GM19397 (cell line): ENCODE results near the gene ZNF335.
A peak's percentile ranks its signal among the peaks of the same experiment; 100 is the strongest.
"Not testable (repeated sequence)": the region's sequence is repeated elsewhere in the genome, so short reads cannot be mapped to it uniquely, and the experiment has no call there.

Experiments
- ATAC-seq: cut with Tn5 transposase; IDR thresholded peaks from one replicate; pipeline ENCODE4 v1.9.1; 2021; ENCODE audit warnings: mild to moderate bottlenecking, moderate library complexity; ENCODE audit not compliant: unreplicated experiment

The ZNF335 gene

GRCh38 chr20:45935416-45936046 lies 36.5 kb downstream of the ZNF335 start:
- peak; percentile 9 for ATAC-seq

- peak; percentile 78 for ATAC-seq
Measured at GRCh38 chr20:45934586-45935415, 37.2 kb downstream of the ZNF335 start, which contains the start of gene PCIF1. TSS of gene PCIF1 (plus strand) at chr20:45934683. CDS start at chr20:45939000, 4,317 bp downstream.

GRCh38 chr20:45934046-45934585 lies 37.9 kb downstream of the ZNF335 start:
- peak; percentile 13 for ATAC-seq

GRCh38 chr20:45933266-45934045 lies 38.5 kb downstream of the ZNF335 start:
- no peak for ATAC-seq

GRCh38 chr20:45931680-45932079 lies 40.3 kb downstream of the ZNF335 start:
- ATAC-seq, result not testable (repeated sequence)

- ATAC-seq, result no peak
Measured at GRCh38 chr20:45927071-45927878, 44.7 kb downstream of the ZNF335 start.

GRCh38 chr20:45926731-45927070 lies 45.3 kb downstream of the ZNF335 start:
- no peak for ATAC-seq

- no peak for ATAC-seq
Measured at GRCh38 chr20:45925821-45926506, 46.0 kb downstream of the ZNF335 start.

GRCh38 chr20:45924391-45925261 lies 47.4 kb downstream of the ZNF335 start:
- ATAC-seq, result no peak

- no peak for ATAC-seq
Measured at GRCh38 chr20:45921337-45922189, 50.4 kb downstream of the ZNF335 start.

GRCh38 chr20:45920462-45921336 lies 51.3 kb downstream of the ZNF335 start:
- no peak for ATAC-seq

GRCh38 chr20:45919542-45920399 lies 52.2 kb downstream of the ZNF335 start:
- ATAC-seq, result no peak

GRCh38 chr20:45918779-45919537 lies 53.0 kb downstream of the ZNF335 start:
- no peak for ATAC-seq

GRCh38 chr20:45918182-45918737 lies 53.7 kb downstream of the ZNF335 start:
- ATAC-seq, result no peak

- ATAC-seq, result no peak
Measured at GRCh38 chr20:45917790-45918141, 54.2 kb downstream of the ZNF335 start.
